Measurements from ENCODE around the gene FAM20C.
"Not testable (repeated sequence)": the region's sequence is repeated elsewhere in the genome, so short reads cannot be mapped to it uniquely, and the experiment has no call there.

The FAM20C gene

DNA sequence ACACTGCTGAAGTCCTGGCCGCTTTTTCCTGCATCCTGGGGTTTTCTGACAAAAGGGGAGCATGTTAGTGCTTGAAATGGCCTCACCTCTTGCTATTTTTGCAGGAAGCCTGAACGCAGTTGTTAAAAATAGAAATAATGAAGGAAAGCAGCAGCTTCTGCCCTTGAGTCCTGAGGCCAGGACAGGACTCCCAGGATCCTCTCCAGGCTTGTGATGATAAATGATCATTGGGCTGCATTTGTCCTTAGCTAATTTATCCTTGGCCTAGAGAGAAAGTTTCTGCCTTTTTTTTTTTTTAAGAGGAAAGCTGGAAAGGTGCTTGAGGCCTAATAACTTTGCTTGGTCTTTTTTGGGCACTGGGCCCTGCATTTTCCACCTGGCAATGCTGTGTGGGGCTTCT is 17.7 kb upstream of the FAM20C start:
- DNase-seq: no peak

GRCh38 chr7:175955-176354 is 16.4 kb upstream of the FAM20C start:
- no peak for DNase-seq

- DNase-seq: no peak
These were observed 16.0 kb upstream of the FAM20C start for GRCh38 chr7:176381-176780.

DNA sequence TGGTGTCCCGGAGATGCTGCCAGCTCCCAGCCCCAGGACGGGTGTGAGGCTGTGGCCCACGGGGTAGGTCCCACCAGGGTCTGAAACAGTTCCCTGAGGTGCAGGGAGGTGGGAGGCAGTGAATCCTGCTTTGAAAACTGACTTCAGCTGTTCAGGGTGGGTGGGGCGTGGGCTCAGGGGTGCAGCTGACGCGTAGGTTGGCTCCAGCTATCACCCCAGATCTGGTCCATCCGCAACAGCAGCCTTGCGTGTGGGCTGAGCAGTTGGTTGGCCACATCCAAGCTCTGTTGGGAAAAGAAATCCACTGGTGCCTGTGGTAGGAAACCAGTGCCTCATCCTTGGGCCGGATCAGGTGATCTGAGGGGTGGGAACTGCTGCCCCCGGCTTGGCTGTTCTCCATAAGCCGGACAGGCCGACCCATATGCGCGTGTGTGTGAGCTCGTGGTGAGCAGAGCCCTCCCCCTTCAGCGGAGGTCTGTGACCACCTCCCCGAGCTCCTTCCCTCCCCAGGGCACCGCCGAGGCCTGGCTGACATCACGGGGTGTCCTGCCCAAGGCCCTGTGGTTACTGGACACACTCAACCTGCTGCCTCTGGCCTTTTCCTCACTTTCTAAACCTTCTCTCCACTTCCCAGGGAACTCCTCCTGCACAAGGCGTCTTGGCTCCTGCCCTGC is 15.4 kb upstream of the FAM20C start:
- no peak for DNase-seq

- no peak for DNase-seq
These were observed 13.9 kb upstream of the FAM20C start for GRCh38 chr7:178444-178843.

DNA sequence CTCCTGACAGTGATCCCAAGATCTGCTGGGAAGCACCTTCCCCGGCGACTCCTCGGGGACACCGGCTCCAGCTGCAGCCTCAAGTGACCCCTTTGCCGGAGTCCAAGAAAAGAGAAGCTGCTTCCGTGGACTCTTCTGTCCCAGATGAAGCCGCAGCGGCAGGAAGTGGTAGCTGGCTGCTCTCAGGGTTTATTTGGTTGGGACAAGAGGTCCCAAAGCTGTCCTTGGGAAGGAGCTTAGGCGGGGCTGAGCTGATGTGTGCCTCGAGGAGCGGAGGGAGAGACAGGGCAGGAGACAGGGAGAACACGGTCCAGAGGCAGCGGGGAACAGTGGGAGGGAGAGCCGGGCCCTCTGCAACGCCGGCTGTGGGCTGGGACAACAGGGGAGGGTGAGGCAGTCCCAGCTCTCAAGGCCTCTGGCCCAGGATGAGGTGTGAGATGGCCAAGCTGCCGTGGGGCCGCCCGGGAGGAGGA is 13.1 kb upstream of the FAM20C start:
- DNase-seq: no peak

- no peak for DNase-seq
These were observed 12.2 kb upstream of the FAM20C start for GRCh38 chr7:179948-180694.

DNA sequence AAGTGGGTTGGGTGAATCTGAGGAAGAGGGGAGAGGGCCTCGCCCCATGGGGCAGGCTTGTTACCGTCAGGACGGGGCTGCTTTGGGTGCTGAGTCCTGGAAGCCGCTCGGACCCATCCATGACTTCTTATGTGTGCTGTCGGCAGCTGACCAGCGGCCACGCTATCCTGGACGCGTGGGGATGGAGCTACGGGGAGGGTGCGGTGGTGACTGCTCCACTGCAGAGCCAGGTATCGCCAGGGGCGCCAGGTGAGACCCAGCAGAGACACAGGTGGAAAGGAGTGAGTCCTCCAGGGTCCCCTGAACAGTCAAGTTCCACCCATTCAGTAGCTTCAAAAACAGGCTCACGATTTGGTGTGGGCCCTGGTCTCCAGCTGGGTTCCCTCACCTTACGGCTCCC is 10.6 kb upstream of the FAM20C start:
- no peak for DNase-seq

GRCh38 chr7:182502-182901 is 9.9 kb upstream of the FAM20C start:
- not testable (repeated sequence) for DNase-seq

DNA sequence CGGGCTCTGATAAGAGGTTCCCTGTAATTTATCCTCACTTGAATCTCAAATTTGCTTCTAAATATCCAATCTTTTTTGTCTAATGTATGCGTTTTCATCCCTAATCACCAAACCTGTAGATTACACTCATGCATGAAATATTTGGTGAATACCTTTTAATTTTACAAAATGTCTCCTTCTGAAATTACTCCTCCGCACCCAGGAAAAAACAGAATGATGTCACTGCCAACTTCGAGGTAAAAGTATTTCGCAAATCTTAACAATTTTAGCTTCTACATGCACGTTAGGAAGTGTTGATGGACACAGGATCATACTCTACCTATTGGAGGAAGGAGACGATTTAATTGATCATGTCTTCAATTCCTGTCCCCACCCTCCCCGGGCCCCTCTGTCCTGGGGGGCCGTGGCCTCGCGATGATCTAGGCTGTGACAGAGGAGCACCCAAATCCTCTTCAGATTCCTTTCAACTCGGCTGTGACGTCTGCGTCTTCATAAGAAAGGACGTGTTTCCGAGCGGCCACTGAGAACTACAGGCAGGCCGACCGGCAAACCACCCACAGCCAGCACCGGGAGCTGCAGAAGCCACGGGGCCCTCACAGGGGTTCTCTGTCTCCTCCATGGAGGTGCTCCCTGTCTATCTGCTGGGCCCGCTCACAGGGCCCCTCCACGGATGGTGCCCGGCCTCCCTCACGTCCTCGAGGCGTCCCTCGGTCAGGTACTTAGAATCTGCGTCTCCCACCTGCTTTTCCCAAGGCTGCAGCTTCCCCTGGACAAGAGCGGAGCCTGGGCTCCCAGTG is 8.7 kb upstream of the FAM20C start:
- no peak for DNase-seq

- DNase-seq: no peak
These were observed 7.8 kb upstream of the FAM20C start for GRCh38 chr7:184294-185264.

GRCh38 chr7:186516-187113 is 5.8 kb upstream of the FAM20C start:
- no peak for DNase-seq

DNA sequence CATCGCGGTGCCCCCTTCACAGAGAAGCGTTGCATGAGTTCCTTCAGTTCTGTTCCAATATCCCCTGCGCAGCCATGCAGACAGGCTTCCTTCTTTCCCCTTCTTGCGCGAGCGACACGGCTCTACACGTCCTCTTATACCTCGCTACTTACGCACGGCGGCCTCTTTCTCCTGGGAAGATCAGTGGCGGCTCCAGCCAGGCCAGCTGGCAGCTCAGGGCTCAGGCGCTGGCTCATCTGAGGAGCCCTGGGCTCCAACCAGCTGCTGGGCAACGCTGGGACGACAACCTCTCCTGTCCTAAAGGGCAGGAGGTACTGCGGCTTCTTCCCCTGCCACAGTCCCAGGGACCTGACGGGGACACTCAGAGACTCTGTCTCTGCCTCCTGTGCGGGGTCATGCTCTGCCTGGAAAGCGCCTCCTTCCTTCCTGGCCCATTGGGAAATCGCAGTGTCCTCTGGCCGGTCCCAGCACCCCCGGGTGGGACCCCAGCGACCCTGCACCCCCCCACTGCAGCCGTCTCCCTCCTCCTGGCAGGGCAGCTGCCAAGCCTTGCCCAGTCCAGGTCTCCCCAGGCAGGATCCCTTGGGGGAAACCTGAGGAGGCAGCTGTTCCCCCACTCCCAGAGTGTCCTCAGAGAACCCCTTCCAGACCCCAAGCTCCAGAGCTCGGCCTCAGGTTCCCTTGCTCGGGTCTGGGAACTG is 5.0 kb upstream of the FAM20C start:
- DNase-seq: no peak

DNA sequence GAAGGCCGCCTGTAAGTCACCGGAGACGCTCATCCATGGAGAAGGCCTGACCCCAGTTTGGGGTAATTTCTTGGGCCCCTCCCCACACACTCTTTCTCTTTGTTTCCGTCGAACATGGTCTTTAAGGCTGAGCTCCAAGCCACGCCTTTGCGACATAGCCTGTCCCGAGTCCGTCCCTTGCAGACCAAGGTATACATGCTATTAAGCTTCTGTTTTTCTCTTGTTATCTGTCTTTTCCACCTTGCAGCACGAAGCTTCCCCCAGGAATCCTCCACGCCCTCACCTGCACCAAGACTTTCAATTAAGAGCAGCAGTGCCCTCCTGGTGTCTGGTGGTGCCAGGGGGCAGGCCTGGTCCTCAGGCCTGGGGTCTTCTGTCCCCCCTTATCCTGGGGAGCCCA is 4.2 kb upstream of the FAM20C start:
- DNase-seq: no peak

DNA sequence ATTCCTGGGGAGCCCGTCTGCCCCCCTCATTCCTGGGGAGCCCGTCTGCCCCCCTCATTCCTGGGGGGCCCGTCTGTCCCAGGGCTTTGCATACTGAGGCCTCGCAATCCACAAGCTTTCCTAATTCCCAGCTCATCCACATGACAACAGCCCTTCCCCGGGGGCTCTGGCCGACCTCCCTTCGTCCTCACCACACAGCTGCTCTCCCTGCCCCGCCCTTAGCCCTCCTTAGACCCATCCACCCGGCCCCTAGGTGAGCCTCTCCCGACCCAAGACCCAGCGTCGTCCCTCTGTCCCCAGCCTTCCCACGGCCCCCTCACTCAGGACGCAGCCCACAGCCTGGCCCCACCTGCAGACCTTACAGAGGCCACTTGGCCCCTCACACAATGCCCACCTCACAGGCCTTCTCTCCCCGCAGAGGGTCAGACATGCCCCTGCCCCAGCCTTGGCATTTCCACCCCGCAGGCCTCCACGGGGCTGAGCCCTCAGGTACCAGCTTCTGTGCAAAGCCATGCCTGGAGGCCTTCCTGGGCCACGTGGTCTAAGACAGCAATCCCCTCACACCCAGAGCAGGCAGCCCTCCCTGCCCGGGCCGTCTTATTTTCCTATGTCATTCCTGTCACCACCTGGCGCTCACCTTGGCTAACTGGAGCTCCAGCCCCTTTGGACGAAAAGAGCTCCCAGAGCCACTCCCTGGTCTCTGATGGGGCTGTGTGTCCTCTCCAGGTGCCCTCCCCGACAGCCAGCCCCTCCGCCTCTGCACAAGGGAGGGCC is 3.5 kb upstream of the FAM20C start:
- no peak for DNase-seq

DNA sequence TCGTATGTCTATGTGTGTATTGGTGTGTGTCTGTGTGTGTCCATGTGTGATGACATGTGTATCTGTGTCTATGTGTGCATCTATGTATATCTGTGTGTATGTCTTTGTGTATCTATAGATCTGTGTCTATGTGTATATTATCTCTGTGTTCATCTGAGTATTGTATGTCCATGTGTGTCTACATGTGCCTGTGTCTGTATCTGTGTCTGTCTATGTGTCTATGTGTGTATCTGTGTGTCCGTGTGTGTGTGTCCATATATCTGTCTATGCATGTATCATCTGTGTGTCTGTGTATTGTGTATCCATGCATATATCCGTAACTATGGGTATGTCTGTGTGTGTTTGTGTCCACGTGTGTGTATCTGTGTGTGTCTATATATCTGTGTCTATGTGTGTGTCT is 2.7 kb upstream of the FAM20C start:
- no peak for DNase-seq

DNA sequence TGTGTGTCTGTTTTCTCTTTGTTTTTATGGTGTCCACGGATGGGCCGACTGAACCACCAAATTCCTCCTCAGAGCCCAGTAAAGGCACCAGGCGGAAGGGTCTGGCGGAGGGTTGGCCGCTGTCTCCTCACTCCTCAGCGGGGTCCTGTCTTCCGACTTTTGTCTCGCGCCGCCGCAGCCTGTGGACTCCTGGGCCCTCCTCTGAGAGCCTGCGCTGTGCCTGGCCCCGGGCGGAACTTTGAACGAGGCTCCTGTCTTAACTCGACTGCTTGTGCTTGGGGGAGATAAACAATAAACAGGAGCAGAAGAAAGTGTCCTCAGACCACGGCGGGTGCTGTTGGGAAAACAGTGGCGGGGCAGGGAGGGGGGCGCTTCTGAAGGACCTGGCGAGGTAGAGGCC is 2.2 kb upstream of the FAM20C start:
- DNase-seq: no peak

DNA sequence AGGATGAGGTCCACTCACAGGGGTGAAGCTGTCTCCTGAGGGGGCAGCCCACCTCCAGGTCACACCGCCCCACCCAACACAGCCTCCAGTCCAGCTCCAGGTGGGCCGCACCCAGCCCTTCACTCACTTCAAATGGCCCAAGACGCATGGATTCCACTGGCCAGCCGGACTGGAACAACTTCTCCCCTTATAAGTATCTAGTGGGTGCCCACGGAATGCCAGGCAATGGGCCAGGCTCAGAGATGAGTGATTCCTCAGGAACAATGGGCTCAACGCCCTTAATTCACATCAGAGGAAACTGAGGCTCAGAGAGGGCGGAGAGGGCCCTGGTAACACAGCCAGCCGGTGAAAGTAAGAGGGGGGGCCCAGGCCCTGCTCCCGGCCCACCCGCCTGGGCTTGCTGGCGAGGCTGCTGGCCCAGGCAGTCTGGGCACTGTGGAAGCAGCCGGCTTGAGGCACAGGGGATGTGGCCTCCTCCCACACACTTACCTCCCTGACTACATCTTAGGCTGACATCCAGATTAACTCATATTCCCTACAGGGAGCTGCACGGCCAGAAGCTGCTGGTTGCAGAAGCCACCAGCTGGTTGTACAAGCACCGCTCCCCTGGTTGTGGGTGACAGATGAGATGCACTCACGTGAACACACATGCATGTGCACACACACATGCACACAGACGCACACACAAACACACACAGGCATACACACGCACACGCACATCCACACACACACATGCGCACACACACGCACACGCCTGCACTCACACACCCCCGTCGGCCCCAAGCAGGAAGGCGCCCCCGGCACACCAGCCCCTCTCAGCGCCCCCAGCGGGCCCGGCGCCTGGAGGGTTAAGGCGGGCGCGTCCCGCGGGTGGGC is 1.0 kb upstream of the FAM20C start:
- no peak for DNase-seq

DNA sequence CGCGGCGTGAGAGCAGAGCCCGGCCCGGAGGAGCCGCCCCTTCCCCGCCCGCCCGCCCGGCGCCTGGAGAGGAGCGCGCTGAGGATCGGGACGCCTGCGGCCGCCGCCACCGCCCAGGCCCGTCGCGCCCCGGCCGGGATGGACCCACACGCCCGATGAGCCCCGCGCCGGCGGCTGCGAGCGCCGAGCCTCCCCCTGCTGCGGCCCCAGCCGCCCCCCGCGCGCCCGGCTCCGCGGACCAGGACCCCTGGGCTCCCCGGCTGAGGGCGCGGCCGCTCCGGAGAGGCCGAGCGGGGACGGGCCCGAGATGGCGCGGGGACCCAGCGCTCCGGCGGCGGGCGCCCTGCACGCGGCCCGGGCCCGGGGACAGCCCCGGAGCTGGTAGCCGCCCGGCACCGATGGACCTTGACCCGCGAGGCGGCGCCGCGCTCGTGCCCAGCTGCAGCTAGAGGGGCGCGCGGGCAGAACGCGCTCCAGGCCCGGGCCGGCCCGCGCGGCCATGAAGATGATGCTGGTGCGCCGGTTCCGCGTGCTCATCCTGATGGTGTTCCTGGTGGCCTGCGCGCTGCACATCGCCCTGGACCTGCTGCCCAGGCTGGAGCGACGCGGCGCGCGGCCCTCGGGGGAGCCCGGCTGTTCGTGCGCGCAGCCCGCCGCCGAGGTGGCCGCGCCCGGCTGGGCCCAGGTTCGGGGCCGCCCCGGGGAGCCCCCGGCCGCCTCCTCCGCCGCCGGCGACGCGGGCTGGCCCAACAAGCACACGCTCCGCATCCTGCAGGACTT is 520 bp downstream of the FAM20C start:
- no peak for DNase-seq
